Tibial nerve (tissue), 4 donors: ENCODE data around the gene SMG1.

Experiments
- EP300 ChIP-seq, 2 donors: sonication (generic); formaldehyde crosslinking; IDR thresholded peaks; one replicate each; pipeline ENCODE4 v1.6.1; 2017; ENCODE audit warnings: antibody characterized with exemption in 2 of 2, mild to moderate bottlenecking in 1 of 2
- POLR2A ChIP-seq, 2 donors: fragments of 450-650 bp; IDR thresholded peaks; one replicate each; pipeline ENCODE4 v1.6.1; 2017; ENCODE audit warnings: antibody characterized with exemption in 2 of 2, mild to moderate bottlenecking in 2 of 2, moderate library complexity in 2 of 2
- TF ChIP-seq, protein P1 (sequence below), 5 experiments: fragments of 200-600 bp in 3 of 5; fragments of 450-650 bp in 2 of 5; sonication (generic) in 3 of 5; IDR thresholded peaks; one replicate each; pipeline ENCODE4 v1.5.1; 2016 to 2019; ENCODE audit warnings: antibody characterized with exemption in 5 of 5, mild to moderate bottlenecking in 3 of 5, moderate library complexity in 2 of 5

DNA sequence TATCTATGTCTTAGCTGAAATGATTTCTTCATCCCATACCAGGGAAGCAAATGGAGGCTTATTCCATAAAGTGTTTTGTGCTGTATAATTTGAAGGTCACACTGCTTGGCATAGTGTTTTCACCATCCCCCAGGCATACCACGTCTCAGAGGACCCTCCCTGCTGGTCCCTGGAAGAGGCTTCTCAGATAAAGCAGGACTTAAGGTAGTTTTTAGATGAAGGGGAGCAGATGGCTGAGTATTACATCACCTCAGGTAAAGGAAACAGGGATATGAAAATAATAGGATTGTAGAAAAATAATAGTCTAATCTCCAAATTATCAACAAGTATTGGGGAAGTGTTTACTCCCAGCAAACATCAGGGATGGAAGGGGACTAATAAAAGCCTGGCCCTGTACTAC lies 7.3 kb upstream of the SMG1 start:
- TF ChIP-seq, protein P1, sequence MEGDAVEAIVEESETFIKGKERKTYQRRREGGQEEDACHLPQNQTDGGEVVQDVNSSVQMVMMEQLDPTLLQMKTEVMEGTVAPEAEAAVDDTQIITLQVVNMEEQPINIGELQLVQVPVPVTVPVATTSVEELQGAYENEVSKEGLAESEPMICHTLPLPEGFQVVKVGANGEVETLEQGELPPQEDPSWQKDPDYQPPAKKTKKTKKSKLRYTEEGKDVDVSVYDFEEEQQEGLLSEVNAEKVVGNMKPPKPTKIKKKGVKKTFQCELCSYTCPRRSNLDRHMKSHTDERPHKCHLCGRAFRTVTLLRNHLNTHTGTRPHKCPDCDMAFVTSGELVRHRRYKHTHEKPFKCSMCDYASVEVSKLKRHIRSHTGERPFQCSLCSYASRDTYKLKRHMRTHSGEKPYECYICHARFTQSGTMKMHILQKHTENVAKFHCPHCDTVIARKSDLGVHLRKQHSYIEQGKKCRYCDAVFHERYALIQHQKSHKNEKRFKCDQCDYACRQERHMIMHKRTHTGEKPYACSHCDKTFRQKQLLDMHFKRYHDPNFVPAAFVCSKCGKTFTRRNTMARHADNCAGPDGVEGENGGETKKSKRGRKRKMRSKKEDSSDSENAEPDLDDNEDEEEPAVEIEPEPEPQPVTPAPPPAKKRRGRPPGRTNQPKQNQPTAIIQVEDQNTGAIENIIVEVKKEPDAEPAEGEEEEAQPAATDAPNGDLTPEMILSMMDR (IDR thresholded peaks at IDR 0.05) = no peak
- no peak for TF ChIP-seq POLR2A (IDR thresholded peaks at IDR 0.05)
- no peak for TF ChIP-seq EP300 (IDR thresholded peaks at IDR 0.05)
